ENCODE measurements around the gene VTI1A. TPM values are rescaled to one million over a fixed set of nuclear protein-coding genes. Genes with fewer than 3 reads are reported as not detected.
"Not testable (repeated sequence)": the region's sequence is repeated elsewhere in the genome, so short reads cannot be mapped to it uniquely, and the experiment has no call there.

The VTI1A gene
- total RNA-seq, 3 donors from 2014 or later: 53.7 to 65.6 (median 59.2) TPM

DNA sequence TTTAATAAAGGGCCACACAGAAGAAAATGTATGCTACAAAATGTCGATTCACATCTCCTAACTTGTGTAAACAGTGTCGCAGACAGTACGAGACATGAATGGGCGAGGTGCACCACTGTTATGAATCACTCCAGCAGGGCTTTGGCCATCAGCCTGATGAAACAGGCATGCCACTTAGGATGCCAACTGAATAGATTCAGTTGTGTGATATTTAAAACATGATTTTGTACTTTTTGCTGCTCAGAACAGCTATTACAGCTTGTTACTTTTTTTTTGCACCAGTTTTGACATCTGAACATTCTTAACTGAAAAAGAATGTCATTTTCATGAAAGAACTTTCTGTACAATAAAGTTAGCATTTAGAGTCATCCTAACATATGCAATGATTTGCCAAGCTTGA lies 138.1 kb downstream of the VTI1A start:
- TF ChIP-seq, protein P1, sequence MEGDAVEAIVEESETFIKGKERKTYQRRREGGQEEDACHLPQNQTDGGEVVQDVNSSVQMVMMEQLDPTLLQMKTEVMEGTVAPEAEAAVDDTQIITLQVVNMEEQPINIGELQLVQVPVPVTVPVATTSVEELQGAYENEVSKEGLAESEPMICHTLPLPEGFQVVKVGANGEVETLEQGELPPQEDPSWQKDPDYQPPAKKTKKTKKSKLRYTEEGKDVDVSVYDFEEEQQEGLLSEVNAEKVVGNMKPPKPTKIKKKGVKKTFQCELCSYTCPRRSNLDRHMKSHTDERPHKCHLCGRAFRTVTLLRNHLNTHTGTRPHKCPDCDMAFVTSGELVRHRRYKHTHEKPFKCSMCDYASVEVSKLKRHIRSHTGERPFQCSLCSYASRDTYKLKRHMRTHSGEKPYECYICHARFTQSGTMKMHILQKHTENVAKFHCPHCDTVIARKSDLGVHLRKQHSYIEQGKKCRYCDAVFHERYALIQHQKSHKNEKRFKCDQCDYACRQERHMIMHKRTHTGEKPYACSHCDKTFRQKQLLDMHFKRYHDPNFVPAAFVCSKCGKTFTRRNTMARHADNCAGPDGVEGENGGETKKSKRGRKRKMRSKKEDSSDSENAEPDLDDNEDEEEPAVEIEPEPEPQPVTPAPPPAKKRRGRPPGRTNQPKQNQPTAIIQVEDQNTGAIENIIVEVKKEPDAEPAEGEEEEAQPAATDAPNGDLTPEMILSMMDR (IDR thresholded peaks at IDR 0.05): no peak
- TF ChIP-seq POLR2AphosphoS5 (IDR thresholded peaks at IDR 0.05) (no peak), POLR2A (IDR thresholded peaks at IDR 0.05) (no peak)
- H3K27ac ChIP-seq: no peak overlapping the region
- H3K4me1 ChIP-seq: no peaks in the 10 kb centered on the region
- intact Hi-C loops (cut with DNase I; ENCODE audit: low total_unique reads): no loop called here
- H3K9me3 ChIP-seq: no peaks in the 10 kb centered on the region
- H3K36me3 ChIP-seq: no peaks in the 10 kb centered on the region
- no peak for DNase-seq (ENCODE audit: low spot score in 2 of 2)
- H3K4me3 ChIP-seq: no peak overlapping the region
- no peaks in the 10 kb centered on the region for H3K27me3 ChIP-seq

DNA sequence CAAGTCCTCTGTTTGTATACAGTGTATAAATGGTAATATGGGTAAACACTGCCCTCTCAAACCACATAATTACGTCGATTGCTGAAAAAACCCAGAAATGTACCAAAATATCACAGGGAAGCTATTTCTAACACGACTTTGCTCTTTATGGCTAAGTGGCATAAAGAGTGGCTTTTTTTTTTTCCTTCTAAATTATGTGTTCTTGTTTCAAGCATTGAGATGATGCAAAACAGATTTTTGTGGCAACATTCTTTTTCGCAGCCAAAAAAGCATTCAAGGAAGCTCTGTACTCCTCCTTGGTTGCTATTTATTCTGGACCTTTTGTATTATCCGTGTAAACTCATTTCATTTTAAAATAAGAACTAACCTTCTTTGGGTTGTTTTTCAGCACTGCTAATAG lies 138.9 kb downstream of the VTI1A start:
- H3K27me3 ChIP-seq: no peaks in the 10 kb centered on the region
- DNase-seq (ENCODE audit: low spot score in 2 of 2): no peak
- H3K36me3 ChIP-seq: no peaks in the 10 kb centered on the region
- no peak overlapping the region for H3K27ac ChIP-seq
- no peak for TF ChIP-seq POLR2AphosphoS5 (IDR thresholded peaks at IDR 0.05)
- TF ChIP-seq, protein P1 (IDR thresholded peaks at IDR 0.05): no peak
- TF ChIP-seq POLR2A (IDR thresholded peaks at IDR 0.05): no peak
- H3K9me3 ChIP-seq: no peaks in the 10 kb centered on the region
- H3K4me1 ChIP-seq: no peaks in the 10 kb centered on the region
- intact Hi-C loops (cut with DNase I; ENCODE audit: low total_unique reads): no loop called here
- no peak overlapping the region for H3K4me3 ChIP-seq

GRCh38 chr10:112587729-112588128 lies 140.7 kb downstream of the VTI1A start:
- TF ChIP-seq POLR2A (IDR thresholded peaks at IDR 0.05) (no peak), POLR2AphosphoS5 (IDR thresholded peaks at IDR 0.05) (no peak)
- TF ChIP-seq, protein P1 (IDR thresholded peaks at IDR 0.05): no peak
- intact Hi-C loops (cut with DNase I; ENCODE audit: low total_unique reads): no loop called here
- H3K4me3 ChIP-seq: no peak overlapping the region
- H3K4me1 ChIP-seq: no peaks in the 10 kb centered on the region
- no peaks in the 10 kb centered on the region for H3K36me3 ChIP-seq
- no peaks in the 10 kb centered on the region for H3K27me3 ChIP-seq
- H3K9me3 ChIP-seq: no peaks in the 10 kb centered on the region
- H3K27ac ChIP-seq: no peak overlapping the region
- no peak for DNase-seq (ENCODE audit: low spot score in 2 of 2)

GRCh38 chr10:112588225-112588990 lies 141.4 kb downstream of the VTI1A start:
- TF ChIP-seq POLR2AphosphoS5 (IDR thresholded peaks at IDR 0.05): no peak
- TF ChIP-seq POLR2A (IDR thresholded peaks at IDR 0.05): no peak
- TF ChIP-seq, protein P1 (IDR thresholded peaks at IDR 0.05): no peak
- Histone ChIP-seq H3K4me1 (no peaks in the 10 kb centered on the region), H3K27ac (no peak overlapping the region), H3K27me3 (no peaks in the 10 kb centered on the region), H3K4me3 (no peak overlapping the region), H3K9me3 (no peaks in the 10 kb centered on the region), H3K36me3 (no peaks in the 10 kb centered on the region)
- intact Hi-C loops (cut with DNase I; ENCODE audit: low total_unique reads): no loop called here
- DNase-seq (ENCODE audit: low spot score in 2 of 2): no peak

DNA sequence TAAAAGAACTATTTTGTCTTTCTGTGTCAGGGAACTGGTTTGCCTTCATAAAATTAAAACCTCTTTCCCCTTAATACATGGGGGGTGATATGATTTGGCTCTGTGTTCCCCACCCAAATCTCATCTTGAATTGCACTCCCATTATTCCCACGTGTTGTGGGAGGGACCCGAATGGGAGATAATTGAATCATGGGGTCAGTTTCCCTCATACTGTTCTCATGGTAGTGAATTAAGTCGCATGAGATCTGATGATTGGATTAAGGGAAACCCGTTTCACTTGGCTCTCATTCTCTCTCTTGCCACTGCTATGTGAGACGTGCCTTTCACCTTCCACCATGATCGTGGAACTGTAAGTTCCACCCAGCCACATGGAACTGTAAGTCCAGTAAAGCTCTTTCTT lies 142.1 kb downstream of the VTI1A start:
- no peak for DNase-seq (ENCODE audit: low spot score in 2 of 2)
- H3K9me3 ChIP-seq: no peaks in the 10 kb centered on the region
- TF ChIP-seq, protein P1 (IDR thresholded peaks at IDR 0.05): no peak
- TF ChIP-seq POLR2AphosphoS5 (IDR thresholded peaks at IDR 0.05) (no peak), POLR2A (IDR thresholded peaks at IDR 0.05) (no peak)
- no peaks in the 10 kb centered on the region for H3K27me3 ChIP-seq
- H3K36me3 ChIP-seq: no peaks in the 10 kb centered on the region
- H3K4me3 ChIP-seq: no peak overlapping the region
- no peak overlapping the region for H3K27ac ChIP-seq
- intact Hi-C loops (cut with DNase I; ENCODE audit: low total_unique reads): no loop called here
- H3K4me1 ChIP-seq: no peaks in the 10 kb centered on the region

DNA sequence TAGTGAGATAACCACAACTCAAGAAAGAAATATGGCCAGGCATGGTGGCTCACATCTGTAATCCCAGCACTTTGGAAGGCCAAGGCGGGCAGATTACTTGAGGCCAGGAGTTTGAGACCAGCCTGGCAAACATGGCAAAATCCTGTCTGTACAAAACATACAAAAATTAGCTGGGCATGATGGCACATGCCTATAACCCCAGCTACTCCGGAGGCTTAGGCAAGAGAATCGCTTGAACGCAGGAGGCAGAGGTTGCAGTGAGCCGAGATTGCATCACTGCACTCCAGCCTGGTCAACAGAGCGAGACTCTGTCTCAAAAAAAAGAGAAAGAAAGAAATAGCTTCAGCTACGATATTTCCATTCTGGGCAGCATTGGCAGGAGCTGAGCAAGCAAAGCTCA lies 143.8 kb downstream of the VTI1A start:
- intact Hi-C loops (cut with DNase I; ENCODE audit: low total_unique reads); DNase-seq (ENCODE audit: low spot score in 2 of 2); H3K27me3 ChIP-seq; H3K27ac ChIP-seq; H3K4me3 ChIP-seq; H3K4me1 ChIP-seq; H3K36me3 ChIP-seq; H3K9me3 ChIP-seq: not testable (repeated sequence)

Data from breast epithelium (tissue), 4 donors.